Measurements from ENCODE around the gene PLEKHA7.

DNA sequence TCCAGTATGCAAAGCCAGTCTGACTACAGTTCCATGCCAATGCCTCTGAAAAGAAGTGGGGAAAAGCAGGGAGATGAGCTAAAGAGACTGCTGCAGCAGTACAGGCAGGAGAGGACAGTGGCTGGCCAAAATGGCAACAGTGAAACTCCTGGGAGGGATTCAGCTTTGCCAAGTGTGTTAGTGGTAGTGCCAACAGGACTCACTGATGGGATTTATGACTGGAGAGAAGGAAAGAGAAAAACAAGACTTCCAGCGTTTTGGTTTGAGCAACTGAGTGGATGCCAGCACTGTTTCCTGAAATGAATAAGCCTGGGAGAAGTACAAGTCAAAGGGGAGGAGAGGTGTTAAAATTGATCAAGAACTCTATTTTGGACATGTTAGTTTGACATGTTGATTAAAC is 80.9 kb downstream of the PLEKHA7 start:
- TF ChIP-seq POLR2A (IDR thresholded peaks at IDR 0.05; ENCODE audit: low read length) (no peak), GATA1 (IDR thresholded peaks at IDR 0.05; ENCODE audit: low read depth, low read length) (no peak)
